Measurements from ENCODE around the gene LMX1B. TPM values are rescaled to one million over a fixed set of nuclear protein-coding genes. Genes with fewer than 3 reads are reported as not detected.
"Not testable (repeated sequence)": the region's sequence is repeated elsewhere in the genome, so short reads cannot be mapped to it uniquely, and the experiment has no call there.

The LMX1B gene
- under 1 TPM in 1 of 2 donors, not detected in 1; 0.14 TPM for total RNA-seq
- long read RNA-seq, result 0 reads

DNA sequence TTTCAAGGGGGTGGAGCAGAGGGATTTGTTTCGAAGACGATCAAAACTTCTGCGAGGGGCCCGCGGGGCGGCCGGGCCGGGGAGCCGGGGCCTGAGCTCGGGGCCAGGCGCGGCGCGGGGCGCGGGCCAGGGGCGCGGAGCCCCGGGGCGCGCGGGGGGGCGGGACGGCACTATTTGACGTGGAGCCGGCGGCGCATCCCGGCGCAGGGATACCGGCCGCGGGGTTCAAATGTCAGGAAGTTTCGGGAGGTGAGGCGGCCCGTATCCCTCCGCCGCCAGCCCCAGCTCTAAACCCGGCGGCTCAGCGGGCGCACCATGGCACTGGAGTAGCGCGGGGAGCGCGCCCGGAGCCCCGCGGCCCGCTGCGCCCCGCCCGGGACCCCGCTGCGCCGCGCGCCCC is at the start of gene LMX1B:
Gene LMX1B (plus strand): TSS at position 278 of the 400 bp plus-strand sequence. CDS start 522 bp downstream, outside the sequence.
- intact Hi-C loops (cut with DNase I, micrococcal nuclease), result loop anchor here in 1 of 2 donors (10.0 kb wide), 1 partner anchor 171 kb away; no protein-coding TSS in a partner anchor
- peak; percentile 23 to 33 for DNase-seq
- ATAC-seq, result no peak

DNA sequence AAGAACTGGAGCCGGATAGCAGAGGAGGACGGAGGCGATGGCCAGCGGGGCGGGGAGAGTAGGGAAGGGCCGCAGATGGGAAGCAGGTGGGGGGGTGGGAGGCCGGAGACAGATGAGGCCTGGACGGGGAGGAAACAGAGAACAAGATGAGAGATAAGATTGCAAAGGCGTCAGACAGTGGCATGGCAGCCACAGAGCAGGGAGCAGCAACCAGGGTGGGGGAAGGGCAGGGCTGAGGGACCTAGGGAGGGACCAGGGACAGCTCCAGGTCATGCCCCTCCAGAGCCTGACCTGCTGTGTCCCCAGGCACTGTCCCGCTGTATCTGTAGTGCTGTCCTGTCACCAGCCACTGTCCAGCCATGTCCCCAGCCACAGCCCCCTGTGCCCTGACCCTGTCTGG is 49.6 kb upstream of the LMX1B start:
- no peak for DNase-seq
- intact Hi-C loops (cut with DNase I, micrococcal nuclease), result no loop called here
- no peak for ATAC-seq

DNA sequence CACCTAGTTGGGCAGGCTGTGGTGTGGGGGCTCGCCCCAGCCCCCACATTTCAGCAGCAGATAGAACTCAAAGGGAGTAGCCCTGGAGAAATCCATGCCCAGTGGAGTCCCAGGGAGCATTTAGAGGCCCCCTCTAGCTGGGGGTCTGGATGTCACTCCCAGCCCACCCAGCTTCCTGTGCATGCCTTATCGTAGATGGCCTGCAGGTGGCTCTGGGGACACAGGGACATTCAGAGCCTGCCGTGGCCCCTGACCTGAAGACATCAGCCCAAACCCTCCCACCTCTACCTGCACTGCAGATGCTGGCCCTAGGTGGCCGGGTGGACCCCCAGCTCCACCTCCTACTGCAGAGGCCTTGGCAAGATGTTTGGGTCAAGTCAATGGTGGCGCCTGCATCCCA is 49.0 kb upstream of the LMX1B start:
- intact Hi-C loops (cut with DNase I, micrococcal nuclease), result no loop called here
- DNase-seq, result no peak
- ATAC-seq, result no peak

DNA sequence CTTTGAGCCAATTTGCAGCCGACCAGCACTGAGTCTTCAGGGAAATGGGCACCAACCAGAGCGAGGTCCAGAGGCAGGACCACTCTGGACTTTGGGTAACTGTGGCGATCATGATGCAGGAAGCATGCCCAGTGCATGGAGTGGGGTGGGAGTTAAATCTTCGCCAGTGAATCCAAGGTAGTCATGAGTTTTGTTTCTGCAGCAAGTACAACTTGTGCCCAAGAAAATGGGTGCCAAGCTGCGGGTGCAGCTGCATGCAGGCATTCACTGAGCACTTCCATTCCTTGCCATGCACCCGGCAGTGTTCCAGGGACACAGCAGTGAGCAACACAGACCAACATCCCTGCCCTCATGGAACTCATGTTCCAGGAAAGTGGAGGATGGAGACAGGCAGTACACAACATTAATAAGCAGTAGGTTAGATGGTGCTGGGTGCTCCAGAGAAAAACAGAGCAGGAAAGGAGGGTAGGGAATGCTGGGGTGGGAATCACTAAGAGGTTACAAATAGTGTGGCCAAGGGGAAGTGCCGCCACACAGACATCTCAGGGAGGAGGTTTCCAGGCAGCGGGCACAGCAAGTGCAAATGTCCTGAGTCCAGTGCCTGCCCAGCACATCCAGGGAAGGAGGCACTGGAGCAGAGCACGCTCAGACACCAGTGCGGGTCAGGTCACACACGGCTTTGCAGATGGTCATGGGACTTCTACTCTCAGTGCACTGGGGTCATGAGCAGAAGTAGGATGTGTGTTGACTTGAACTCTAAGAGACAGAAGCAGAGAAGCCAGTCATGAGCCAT is 48.2 kb upstream of the LMX1B start:
- ATAC-seq, result no peak
- no peak for DNase-seq
- intact Hi-C loops (cut with DNase I, micrococcal nuclease), result no loop called here

DNA sequence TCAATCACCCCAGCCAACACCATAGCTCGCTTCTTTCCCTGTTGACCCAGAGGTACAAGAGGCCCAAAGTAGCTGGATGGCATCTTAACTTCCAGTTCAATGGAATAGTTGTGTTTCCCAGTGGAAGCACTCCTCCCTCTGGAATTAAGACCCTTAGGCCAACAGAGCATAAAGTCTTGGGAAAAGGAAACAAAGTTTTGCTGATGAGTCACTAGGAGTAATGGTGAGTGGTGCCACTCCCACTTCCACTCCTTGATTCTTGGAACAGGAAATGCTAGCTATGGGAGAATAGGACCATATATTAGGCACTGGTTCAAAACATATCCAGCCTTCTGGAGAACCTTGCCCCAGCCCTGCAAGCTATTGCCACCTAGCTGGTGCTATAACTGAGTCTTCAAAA is 44.7 kb upstream of the LMX1B start:
- intact Hi-C loops (cut with DNase I, micrococcal nuclease), result no loop called here
- DNase-seq, result no peak
- peak; percentile 91 for ATAC-seq

DNA sequence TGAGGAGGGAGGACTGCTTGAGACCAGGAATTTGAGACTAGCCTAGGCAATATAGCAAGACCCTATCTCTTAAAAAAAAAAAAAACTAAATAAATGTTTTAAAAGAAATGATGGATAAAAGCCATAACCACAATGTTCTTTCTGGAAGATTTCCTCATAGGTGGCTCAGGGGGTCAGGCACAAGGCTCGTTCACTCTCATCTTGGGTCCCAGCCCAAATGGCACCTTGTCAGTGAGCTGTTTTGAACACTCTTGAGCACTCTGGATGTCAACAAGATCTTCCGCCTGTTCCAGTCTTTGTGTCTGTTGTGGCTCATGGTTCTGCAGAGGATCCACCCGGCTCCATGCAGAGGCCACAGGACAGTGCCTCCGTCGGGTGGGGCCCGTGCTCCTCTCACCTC is 35.7 kb upstream of the LMX1B start:
- ATAC-seq, result no peak
- no peak for DNase-seq
- intact Hi-C loops (cut with DNase I, micrococcal nuclease), result no loop called here

DNA sequence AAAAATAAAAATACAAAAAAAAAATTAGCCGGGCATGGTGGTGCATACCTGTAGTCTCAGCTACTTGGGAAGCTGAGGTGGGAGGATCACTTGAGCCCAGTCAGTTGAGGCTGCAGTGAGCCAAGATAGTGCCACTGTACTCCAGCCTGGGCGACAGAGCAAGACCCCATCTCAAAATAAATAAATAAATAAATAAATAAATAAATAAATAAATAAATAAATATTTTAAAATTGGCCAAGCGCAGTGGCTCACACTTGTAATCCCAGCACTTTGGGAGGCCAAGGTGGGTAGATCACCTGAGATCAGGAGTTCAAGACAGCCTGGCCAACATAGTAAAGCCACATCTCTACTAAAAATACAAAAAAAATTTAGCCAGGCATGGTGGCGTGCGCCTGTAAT is 33.4 kb upstream of the LMX1B start:
- DNase-seq; ATAC-seq; intact Hi-C loops (cut with DNase I, micrococcal nuclease): not testable (repeated sequence)

DNA sequence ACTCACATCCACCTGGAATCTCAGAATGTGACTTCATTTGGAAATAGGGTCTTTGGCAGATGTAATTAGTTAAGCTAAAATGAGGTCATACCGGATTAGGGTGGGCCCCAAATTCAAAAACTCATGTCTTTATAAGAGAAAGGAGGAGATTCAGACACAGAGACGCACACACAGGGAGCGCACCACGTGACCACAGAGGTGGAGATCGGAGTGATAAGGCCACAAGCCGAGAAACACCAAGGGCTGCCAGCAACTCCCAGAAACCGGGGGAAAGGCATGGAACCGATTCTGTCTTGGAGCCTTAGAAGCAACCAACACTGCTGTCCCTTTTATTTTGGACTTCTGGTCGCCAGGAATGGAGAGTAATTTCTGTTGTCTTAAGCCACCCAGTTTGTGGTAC is 31.8 kb upstream of the LMX1B start:
- ATAC-seq, result no peak
- intact Hi-C loops (cut with DNase I, micrococcal nuclease), result no loop called here
- DNase-seq, result no peak

DNA sequence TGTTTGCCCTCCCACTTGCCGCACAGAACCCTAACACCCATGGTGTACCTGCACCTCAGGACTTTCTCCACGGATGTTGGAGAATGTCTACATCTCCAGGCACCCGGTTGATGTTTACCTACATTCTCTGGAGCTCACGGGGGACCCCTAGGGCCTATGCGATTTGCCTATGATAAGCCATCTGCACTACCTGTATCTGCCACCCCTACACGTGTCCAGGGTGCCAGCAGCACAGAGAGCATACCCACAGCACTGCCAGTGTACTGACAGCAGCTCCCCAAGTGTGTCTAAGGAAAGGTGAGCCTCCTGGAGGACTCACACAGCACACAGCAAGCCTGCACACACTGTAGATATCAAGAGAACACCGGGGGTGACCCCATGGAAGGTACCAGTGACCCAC is 31.3 kb upstream of the LMX1B start:
- ATAC-seq, result no peak
- no peak for DNase-seq
- intact Hi-C loops (cut with DNase I, micrococcal nuclease), result no loop called here

DNA sequence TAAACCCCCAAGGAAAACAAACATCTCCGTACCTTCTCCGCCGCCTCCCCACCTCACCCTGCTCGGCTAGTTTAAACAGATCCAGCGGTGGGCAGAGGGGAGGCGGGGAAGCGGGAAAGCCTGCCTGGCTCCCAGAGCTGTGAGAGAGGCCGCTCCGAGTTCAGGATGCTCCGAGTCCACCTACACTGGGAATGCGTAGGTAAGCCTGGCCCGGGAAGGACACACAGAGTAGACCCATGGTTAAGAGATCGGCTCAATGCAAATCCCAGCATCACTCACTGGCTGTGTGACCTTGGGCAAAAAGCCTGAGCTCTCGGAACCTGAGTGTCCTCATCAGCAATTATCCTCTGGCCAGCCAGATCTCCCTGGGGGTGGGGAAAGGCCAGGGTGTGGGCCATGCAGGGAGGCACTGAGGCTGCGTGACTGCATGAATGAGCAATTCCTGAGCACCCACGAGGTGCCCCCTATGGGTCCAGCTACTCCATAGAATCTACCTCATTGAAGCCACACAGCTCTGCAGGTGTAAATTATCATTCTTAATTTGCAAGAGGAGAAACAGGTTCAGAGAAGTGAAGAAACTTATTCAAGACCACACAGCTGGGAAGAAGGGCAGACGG is 30.5 kb upstream of the LMX1B start:
- intact Hi-C loops (cut with DNase I, micrococcal nuclease), result no loop called here

DNA sequence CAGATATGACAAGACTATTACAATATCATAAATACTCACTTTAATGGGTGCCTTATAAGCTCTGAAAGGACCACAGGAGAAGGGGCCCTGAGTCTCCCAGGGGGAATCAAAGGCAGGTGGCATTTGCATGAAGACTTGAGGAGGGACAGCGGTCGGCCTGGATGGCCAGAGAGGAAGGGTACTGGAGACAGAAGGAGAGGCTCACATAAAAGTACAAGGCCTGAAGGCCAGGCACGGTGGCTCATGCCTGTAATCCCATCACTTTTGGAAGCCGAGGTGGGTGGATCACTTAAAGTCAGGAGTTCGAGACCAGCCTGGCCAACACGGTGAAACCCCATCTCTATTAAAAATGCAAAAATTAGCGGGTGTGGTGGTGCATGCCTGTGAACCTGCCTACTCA is 29.1 kb upstream of the LMX1B start:
- no peak for ATAC-seq
- DNase-seq, result no peak
- intact Hi-C loops (cut with DNase I, micrococcal nuclease), result no loop called here

More for the DNA sequence above, 30.5 kb upstream of the LMX1B start:
- DNase-seq (no peak), ATAC-seq (no peak)

DNA sequence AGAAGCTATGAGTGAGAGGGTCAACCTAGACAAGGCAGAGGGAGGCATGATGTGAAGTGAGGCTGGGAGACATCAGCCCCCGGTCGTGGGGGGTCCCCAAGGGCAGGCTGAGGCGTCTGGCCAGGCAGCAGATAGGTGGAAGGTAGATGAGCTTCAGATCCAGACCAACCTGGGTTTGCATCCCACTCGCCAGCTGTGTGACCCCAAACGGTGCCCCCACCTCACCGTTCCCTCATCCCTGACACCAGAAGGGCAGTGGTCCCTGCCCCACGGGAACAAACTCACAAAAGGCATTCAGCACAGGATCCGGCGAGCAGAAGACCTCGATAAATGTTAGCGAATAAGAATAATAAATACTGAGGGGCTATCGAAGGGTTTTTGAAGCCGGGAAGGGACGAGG is 27.5 kb upstream of the LMX1B start:
- DNase-seq (no peak), ATAC-seq (no peak)
- intact Hi-C loops (cut with DNase I, micrococcal nuclease), result no loop called here

DNA sequence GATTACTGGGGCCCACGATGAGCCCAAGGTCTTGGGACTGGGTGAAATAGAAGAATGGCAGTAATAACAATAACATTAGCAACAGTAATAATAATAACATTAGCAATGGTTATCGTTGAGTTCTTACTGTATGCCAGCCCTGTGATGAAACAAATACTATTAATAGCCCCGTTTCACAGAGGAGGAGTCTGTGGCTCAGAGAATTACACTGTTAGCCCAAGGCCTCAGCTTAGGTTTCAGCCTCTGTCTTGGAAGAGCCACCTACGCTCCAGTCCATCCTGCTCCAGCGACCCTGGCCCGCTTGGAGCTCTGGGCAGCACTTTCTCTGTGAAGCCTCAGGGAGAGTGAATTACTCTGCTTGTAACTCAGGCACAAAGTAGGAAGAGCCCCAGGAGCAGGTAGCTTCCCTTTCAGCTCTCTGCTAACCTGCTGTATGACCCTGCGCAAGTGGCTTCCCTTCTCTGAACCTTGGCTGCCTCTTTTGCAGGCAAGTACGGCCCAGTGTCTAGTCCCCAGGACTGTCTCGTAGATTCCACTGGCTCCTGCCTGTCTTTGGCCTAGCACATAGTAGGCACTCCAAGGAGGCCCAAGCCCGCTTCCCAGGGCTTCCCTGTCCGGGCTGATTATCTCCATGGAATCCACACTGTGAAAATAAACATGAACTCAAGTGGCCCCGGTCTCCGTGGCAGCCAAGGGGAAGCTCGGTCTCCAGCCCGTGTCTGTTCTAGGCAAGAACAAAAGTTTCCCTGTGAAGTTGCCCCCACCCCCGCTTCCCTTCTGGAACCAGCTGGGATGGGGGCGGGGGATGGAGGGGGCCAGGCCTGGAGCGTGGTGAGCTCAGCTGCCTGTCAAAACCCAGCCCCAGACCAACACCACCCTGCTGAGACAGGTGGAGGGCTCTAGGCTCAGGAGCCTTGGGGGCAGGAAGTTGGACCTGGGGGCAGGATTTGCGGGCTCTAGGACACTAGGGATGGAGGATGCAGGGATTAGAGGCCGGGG is 26.2 kb upstream of the LMX1B start:
- intact Hi-C loops (cut with DNase I, micrococcal nuclease), result no loop called here
- no peak for ATAC-seq
- no peak for DNase-seq

DNA sequence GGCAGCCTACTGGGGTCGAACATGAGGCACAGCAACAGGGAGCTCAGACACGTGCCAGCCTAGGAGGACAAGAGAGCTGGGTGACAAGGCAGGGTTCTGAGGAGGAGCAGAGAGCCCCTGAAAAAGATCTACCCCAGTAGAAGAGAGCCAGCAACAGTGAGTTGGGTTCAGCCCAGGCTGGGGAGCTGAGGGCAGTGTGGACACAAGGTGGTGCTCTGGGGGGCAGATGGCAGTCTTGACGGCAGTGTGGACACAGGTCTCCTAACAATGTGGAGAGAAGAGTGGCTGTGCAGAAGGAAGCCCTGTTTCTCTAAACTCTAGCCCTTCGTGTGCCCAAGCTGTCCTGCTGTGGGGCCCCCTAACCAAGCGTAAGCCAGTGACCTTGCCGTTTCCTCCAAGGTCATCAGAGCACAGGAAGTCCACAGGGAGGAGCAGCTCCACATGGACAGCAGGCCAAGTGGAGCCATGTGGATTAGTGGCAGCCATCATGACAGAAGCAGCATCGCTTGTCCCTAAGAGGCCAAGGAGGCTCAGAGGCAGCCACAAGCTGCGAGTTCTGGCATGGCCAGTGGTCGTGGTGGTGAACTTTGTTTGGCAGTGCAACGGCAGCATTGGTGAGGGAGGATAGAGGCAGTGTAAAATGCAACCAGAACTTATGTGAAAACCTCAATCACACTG is 25.1 kb upstream of the LMX1B start:
- no peak for DNase-seq
- ATAC-seq, result no peak
- intact Hi-C loops (cut with DNase I, micrococcal nuclease), result no loop called here

DNA sequence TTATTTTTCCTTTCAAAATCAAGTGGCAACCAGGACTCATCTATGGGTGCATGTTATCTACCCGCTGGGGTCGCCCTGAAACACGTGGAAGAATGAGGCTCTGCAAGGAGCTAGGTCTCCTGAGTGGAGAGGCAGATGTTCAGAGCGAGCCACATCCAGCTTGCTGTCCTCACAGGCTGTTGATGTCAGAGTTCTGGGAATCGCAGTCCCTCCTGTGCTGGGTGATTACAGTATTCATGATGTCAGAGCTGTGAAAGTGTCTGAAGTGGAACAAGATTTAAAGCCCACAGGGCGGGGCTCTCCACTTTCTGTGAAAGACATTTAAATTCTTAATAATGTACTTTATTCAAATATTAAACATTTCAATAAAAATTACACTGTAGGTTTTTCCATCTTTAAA is 24.4 kb upstream of the LMX1B start:
- intact Hi-C loops (cut with DNase I, micrococcal nuclease), result no loop called here
- ATAC-seq (no peak), DNase-seq (no peak)

DNA sequence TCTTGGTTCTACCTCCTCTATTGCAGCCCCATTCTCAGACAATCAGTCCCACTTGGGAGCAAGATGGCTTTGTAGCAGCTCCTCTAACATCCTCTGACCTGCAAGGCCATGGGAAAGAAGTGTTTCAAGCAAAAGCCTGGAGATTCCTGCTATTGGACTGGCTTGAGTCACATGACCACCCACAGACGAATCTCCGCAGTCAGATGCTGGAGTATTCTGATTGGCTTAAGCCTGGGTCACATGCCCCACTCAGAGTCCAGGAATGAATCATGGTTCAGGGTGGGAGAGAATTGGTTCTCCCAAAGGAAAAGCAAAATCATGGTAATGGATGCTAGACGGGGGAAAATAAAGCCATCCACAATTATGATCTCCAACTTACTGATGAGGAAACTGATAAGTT is 22.6 kb upstream of the LMX1B start:
- intact Hi-C loops (cut with DNase I, micrococcal nuclease), result no loop called here
- DNase-seq, result no peak
- no peak for ATAC-seq

DNA sequence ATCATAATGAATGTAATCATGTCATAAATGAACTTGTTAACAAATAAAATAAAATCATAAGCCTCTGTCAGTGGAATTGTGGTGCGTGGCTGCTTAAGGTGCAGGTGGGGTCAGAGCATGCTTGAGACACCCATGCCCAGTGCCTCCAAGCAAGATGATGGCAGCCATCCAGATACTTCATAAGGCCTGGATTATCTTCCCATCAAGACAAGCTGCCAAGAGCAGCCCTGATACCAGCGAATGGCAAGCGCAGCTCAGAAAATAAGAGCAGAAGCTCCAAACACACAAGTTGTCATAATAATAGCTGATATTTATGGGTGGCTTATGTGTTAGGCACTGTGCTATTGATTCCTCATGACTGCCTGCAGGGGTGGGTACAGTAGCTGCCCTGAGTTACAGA is 21.8 kb upstream of the LMX1B start:
- intact Hi-C loops (cut with DNase I, micrococcal nuclease), result no loop called here
- no peak for DNase-seq
- ATAC-seq, result no peak

DNA sequence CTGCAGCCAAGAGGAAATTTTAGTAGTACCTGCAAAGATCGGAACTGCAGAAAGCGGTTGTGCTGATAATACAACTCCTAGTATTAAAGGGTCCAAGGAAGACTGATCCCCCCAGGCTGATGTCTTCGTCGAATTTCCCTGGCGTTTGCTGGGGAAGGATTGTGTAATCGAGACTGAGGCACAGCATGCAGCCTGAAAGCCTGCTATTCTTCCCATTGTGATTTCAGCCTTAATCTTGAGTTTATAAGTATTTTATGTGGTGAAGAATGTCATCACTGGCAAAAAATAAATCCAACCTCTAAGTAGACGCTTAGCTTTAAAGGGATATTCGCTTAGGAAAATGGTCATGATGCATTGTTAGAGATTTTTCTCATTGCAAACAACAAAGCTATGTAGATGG is 21.3 kb upstream of the LMX1B start:
- no peak for ATAC-seq
- intact Hi-C loops (cut with DNase I, micrococcal nuclease), result no loop called here
- DNase-seq, result no peak

DNA sequence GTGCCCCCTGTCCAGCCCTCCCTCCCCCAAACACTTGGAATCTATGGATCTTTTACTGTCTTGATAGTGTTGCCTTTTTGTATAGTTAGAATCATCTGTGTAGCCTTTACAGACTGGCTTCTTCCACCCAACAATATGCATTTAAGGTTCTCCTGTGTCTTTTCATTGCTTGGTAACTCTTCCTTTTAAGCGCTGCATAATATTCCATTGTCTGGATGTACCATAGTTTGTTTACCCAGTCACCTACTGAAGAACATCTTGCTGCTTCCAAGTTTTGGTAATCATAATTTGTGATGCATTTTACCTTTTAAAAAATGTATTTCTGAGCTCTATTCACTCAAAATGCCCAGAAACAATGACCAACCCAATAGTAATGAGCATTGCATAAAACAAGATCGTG is 17.7 kb upstream of the LMX1B start:
- ATAC-seq (no peak), DNase-seq (no peak)
- intact Hi-C loops (cut with DNase I, micrococcal nuclease), result no loop called here

All from left colon (tissue), 2 donors.